CD4-positive, alpha-beta T cell treated with Interferon alpha-2 for 1 hour (primary cell): ENCODE data around the gene GLIS2.

Source experiments
- DNase-seq, 2 donors: peaks; one replicate each; pipeline ENCODE4 v3.0.0-alpha.2; 2020 to 2022

GLIS2 gene

DNA sequence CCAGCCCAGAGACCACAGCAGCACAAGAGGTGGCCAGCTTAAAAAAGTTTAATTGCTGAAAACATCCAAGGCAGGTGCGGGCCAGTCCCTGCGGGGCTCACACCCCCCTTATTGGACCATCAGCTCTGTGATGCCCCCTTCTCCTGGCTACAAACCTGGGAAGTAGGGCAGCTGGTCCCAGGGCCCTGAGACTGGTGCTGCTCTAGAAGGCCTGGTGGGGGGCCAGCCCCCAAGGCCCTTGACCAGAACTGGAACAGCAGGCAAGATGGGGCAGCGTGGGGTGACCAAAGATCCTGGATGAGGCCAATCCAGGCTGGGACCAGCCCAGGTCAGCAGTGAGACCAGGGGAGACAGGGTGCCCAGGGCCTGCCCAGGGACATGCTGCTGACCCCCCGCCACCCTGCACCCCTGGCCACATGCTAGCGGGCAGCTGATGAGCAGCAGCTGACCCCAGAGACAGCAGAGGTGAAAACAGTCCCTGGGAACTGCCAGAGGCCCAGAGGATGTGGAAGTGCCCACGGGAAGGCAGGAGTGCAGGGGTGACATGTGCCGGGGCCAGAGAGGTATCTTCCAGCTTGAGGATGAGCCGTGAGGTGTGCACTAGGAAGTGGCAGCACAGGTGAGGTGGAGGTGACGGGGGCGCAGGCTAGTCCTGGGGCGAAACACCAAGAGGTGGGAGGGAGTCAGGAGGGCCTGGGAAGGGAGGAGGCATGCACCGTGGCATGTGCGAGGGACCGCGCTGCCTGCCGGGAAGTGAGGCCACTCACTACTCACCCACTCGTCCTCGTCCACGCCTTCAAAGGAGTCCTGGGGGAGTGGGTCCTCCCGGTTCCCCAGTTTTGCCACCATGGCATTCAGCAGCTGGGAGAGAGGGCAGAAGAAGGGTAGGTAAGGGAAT is 38.9 kb downstream of the GLIS2 start:
- DNase-seq, result no peak

DNA sequence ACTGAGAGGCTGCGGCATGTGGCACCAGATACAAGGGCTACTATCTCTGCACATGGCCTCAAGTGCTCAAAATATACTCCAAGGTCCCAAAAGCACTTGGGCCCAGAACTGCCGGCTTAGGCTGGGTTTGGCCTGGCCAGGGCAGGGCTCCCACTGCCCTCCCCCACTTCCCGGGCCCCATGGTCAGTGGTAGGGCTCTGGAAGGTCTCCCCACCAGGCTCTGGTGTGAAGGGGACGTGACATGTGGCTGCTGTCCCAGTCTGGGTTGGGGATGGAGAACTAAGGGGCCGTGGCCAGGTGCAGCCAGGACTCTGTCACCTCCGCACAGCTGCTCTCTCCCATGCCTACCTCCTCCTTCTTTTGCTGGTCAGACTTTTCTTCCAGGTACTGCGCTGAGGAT is 41.0 kb downstream of the GLIS2 start:
- DNase-seq, result no peak

DNA sequence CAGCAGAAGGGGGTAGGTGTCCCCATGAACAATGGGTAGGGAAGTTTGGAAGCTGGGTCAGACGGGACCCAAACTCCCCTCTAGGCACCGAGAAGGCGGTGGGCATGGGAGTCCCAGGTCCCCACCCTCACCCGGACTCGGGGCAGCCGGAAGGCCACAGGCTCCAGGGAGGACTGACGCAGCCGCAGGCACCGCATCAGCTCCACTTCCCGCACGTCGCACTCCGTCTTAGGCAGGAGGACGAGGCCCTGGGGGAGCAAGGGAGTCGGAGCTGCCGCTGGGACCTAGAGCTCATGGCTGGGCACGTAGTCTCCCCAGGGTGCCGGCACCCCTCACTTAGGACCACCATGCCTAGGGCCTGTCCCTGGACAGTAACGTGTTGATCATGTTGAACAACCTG is 42.4 kb downstream of the GLIS2 start:
- no peak for DNase-seq

DNA sequence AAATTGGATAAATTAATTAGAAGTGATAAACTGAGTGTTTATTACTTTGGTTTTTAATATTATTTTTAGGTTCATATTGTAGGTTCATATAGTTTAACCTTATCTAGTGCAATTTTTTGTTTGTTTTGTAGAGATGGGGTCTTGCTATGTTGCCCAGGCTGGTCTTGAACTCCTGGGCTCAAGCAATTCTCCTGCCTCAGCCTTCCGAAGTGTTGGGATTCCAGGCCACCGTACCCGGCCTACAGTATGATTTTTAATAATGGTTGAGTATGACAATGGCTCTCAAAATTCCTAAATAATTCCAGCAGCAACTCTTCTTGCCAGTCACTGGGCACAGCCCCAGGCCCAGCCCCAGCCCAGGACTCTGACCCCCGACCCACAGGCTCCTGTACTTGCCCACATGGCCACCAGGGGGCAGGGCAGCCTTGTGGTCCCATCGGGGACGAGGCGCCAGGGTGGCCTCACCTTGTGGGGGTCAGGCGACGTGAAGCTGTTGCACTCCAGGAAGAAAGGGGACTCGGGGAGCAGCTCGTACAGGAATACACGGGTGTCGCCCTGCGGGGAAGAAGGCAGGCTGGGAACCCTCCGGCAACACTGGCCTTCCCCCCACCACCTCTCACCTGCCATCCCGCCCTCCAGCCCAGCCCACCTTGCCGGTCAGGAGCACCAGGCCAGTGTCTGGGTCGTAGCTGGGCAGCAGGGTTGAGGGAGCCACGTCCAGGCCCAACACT is 43.1 kb downstream of the GLIS2 start:
- DNase-seq, result peak; percentile 51 to 71

DNA sequence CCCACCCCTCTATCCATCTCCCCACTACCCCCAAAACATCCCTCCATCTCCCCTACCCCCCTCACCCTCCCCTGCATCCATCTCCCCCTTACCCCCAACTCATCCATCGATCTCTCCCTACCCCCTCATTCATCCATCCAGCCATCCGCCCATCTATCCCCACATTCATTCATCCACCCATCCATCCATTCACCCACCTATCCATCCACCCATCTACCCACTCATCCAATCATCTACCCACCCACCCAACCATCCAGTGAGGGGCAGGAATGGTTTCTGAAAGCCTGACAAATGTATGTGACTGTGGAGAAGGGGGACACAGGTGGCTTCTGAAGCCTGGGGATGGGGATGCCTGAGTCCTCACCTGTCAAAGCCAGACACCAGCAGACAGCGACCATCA is 44.0 kb downstream of the GLIS2 start:
- DNase-seq, result no peak

DNA sequence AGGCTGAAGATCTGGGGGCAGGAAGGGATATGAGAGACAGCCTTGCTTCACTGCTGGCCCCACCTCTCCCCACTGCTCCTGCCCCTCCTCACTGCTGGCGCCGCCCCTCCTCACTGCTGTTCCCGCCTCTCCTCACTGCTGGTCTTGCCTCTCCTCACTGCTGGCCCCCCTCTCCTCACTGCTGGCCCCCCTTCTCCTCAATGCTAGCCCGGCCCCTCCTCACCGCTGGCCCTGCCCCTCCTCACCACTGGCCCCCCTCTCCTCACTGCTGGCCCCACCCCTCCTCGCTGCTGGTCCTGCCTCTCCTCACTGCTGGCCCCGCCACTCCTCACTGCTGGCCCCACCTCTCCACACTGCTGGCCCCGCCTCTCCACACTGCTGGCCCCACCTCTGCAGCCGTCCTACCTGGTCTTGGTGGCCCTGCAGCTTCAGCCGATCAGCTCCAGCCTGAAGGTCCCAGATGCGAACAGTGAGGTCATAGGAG is 44.7 kb downstream of the GLIS2 start:
- DNase-seq, result no peak

DNA sequence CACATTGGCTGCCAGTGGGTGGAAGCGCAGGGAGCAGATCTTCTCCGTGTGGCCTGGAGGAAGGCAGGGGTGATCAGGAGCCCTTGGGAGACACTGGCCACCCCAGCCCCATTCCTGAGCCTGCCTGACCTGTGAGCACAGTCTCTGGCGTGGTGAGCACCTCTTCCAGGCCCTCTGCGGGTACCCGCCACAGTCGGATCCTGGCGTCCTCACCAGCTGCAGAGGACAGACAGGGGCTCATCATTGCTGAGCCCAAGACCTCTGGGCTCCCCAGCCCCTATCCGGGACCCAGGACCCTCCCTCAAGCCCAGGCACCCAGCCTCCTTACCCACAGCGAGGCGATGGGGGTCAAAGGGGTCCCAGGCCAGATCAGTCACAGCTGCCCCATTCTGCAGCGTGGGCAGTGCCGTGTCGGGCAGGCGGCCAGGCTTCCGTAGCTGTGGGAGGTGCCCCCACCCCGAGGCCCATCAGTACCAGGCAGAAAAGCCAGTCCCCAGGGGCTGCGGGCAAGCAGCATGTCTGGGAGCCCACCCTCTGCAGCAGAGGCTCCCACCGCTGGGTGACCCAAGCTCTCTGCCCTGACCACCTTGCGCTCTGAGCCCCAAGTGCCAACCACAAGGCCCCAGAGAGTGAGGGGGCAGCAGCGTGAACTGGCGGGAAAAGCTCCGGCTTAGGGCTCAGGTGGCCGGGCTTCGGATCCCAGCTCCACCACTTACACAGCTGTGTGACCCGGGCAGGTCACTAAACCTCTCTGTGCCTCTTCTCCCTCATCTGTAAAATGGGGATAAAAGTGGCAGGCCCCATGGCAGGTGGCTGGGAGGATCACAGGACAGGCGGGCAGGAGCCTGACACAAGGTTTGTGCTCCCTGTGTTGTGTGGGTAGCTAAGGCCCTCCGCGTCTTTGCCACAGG is 45.4 kb downstream of the GLIS2 start:
- no peak for DNase-seq

DNA sequence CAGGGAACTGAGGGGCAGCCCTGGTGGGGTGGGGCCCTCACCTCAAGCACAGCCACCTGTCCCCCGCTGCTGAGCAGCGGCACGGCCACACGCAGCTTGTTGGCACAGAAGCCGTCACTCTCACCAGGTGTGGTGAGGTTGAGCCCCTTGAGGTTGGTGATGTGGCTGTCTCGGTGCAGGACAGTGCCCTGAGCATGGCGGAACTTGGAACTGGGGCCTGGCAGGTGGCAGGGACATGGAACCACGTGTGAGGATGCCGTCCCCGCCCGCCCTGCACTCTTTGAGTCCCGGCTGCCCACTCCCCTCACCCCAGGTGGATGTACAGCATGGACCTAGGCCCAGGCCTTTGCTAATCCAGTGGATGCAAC is 46.1 kb downstream of the GLIS2 start:
- DNase-seq, result no peak

DNA sequence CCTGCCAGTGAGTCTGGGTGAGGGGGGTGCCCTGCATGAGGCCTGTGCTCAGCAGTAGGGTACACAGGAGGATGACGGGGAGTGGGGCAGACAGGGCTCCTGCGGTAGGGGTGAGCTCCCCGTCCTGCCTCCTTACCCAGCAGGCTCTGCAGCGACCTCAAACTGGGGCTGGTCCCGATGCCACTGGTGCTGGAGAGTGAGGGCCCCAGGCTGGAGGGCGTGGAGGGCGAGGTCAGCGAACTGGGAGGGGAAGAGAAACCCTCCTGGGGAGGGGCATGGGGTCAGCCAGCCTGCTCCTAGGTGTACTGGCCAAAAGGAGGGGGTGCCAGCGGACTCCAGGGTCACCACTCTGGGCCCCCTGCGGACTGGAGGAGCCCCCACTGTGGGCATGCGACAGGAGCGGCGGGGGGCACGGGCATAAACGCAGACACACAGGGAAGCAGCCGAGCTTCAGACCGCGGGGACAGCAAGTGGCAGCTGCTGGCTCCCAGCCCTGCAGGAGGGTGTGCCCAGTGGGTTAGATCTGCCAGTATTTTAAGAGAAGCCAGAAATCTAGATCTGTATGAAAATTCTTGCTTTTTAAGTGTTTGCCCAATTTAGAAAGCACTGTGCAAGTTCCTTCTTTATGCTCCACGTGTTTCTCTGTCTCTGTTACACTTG is 46.7 kb downstream of the GLIS2 start:
- no peak for DNase-seq

DNA sequence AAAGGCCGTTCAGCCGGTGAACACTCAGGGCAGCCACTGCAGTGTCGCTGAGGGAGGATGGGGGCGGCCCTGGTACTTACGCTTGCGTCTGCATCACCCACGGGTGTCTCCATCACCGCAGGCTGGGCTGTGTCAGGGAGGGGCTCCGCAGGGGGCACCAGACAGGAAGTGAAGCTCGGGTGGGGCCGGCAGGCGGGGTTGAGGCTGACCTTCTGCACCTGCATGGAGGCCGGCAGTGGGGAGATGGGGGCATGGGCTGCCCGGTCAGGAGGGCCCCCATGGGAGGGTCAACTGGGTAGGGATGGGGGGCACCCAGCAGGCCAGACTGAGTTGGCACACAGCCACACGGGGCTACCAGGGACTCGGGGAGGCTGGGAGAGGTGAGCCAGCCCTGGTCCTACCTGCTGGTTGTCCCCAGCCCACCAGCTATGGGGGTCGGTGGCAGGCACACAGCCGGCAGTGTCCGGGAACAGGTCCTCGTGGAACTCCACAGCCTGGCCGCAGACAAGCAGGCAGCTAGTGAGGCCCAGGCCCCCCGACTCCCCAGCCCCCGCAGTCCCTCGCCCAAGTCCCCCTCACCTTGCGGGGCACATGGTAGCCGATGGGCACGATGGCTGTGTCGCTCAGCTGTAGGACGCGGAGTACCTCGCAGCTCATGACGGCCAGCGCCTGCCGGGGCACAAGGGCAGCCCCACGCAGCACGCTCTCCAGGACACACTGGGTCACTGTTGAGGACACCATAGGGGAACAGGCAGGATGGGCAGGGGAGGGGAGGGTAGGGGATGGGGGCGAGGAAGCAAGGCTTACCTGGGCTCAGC is 48.5 kb downstream of the GLIS2 start:
- DNase-seq, result no peak

DNA sequence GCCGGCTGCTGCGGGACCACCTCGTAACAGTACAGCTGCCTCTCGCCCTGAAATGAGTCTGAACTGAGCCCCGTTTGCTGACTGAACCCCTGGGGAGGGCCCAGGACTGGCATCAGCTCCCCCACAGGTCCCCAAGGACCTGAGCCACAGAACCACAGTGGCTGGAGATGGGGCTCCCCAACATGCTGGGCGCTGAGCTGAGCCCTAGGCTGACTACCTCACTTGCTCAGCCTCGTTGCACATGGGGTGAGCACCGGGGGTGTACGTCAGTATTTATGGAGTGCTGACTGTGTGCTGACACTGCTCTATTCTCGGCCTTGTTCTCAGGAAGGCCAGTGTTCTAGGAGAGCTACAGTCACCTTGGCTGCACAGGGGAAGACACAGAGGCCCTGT is 49.1 kb downstream of the GLIS2 start:
- DNase-seq, result peak in 1 of 2 donors; percentile 39

DNA sequence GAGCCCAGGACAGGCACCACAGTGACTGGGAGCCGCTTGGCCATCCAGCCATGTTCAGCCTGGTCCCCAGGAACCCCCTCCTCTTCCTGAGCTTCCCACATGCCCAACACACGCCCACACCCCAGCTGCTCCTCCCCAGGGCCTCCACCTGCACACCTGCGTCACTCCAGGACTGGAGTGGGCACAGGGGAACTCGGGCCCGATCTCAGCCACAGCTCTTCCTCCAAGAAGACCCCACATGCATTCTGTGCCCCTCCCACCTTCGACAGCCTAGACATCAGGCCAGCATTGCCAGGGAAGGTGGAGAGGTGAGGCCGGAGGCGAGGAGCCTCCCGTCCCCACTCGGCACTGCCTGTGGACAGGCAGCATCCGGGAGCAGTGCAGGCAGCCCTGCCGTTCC is 49.7 kb downstream of the GLIS2 start:
- DNase-seq, result no peak

DNA sequence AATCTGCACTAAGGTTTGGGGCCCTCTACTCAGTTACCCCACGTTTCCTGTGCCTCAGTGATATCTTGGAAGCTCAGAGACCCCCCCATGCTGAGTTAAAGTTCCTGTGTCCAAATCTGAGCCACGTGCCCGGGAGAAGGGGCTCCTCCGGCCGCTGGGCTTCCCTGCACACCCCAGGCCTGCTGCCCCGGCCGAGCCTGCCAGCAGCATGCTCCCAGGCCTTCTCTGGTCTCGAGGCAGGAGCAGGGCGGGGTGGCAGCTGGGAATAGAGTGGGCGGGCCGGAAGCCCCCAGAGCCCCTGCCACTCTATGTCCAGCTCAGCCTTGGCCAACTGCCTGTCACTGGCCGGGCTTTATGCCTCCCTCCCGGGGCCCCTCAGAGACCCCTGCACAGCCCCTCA is 50.1 kb downstream of the GLIS2 start:
- DNase-seq, result no peak

DNA sequence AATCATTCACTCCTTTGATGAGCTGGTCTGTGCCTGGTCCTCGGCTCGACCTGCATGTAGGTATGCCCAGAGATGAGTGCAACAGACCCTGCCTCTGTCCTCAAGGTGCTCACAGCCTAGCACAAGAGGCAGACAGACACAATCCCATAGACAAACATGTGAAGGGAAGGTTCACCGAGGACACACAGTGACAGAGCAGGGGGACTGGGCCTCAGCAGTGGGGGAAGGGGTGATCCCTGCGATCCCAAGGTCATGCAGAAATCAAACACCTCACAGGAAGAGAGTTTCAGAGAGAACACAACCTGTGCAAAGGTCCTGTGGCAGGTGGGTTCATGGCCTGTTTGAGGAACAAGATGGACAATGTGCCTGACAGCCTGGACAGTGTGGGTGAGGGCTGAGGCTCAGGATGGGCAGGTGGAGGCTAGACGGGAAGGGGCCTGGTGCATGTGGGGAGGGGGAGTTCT is 51.6 kb downstream of the GLIS2 start:
- no peak for DNase-seq

DNA sequence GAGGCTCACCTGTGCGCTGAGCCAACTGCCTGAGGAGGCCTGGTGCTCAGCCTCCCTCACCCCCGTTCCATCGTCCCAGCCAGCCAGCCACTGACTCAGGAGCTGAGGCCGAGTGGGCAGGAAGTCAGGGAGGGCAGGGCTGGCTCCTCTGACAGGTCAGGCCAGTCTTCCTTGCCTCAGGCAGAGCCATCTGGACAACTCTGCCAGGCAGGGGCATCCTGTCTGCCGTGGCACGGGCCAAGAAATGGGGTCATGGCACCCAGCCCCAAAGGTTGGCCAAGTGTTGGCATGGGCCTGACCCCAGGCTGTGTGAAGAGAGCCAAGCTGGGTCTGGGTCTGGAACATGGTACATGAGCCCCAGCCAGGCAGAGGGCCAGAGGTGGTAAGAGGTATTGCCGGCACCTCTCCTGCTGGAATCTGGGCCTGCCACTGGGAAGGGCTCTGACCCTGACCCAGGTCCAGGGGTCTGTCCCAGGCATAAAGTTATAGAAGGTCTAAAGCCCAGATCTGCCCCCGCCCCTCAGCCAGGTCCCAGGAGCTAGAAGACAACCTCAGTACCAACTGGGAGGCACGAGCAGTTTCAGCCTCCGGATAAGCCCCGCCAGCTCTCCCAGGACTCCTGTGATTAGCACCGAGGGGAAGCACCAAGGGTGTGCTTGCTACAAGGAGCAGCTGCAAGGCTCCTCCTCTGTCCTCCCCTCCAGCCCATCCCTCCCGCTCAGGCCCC is 53.3 kb downstream of the GLIS2 start:
- no peak for DNase-seq

DNA sequence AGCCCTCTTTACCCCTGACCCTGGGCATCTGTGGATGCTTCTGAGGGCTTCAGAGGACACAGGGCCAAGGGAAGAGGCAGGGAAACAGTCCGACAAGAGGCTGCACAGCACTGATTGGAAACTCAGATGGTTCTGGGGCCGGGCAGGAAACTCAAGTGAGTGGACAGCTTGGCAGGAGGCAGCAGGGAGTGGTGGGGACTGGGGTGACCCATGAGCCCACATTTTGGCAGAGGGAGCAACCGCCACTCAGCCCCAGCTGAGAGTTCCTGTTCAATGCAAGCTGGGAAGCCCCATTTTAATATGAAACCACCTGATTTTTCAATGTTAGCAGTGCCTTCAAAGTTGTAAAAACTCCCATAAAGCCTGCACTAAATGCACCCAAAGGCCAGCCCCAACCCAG is 54.3 kb downstream of the GLIS2 start:
- no peak for DNase-seq

DNA sequence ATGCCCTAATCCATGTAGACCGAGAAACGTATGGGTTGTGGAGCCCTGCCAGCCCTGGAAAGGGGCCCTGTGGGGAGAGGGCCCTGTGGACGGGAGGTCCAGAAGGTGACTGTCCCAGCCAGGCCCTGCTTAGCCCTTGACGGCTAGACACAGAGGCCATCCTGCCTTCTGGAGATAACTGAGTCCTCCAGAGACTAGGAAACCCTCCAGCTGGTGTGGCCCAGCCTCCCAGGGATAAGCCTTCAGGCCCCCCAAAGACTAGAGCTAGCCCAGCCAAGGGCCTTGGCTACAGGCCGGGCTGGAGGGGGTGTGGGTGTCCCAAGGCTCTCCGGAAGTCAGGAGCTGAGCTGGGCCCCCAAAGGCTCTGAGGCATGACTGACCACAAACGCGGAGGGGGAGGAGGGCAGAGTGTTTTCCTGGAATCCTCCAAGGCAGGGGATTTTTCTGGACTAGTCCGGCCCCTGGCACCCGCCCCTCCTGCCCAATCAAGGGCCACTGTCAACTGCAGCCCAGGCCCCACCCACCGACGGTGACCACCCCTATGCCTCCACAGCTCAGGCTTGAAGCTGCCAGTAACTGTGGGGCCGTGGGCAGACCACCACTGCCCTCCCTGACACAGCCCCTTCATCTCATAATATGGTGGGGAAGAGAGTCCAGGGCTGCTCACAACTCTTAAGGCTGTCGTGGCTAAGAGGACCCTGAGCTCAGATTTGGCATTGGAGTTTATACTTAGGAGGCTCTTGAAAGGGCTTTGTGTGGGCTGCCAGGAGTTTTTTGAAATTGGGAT is 54.9 kb downstream of the GLIS2 start:
- no peak for DNase-seq

DNA sequence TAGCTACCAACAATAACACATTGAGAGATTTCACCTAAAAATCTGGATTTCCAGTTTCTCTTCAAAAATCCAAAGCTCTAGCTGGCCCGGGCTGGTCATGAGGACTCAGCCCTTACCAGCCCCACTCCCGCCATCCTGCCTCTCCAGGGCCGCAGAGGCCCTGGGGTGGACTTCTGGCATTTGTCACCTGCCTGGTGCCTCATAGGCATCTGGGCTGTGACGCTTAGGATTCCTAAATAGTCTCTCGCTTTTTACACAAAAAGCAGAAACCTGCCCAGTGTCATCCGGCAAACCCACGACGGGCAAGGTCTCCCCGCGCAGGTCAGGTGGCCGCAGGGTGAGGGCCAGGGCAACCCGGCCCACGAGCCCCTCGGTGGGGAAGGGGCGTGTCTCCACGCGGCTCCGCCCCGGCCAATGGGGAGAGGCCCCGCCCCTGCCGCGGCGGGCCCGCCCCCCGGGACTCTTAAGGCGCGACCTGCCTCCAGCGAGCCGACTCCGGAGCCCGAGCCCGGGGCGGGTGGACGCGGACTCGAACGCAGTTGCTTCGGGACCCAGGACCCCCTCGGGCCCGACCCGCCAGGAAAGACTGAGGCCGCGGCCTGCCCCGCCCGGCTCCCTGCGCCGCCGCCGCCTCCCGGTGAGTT is 55.6 kb downstream of the GLIS2 start, which contains the start of gene VASN:
TSS of gene VASN (plus strand) at position 492 of the 644 bp plus-strand sequence. CDS start 9,030 bp downstream, outside the sequence.
- peak; percentile 67 to 76 for DNase-seq

DNA sequence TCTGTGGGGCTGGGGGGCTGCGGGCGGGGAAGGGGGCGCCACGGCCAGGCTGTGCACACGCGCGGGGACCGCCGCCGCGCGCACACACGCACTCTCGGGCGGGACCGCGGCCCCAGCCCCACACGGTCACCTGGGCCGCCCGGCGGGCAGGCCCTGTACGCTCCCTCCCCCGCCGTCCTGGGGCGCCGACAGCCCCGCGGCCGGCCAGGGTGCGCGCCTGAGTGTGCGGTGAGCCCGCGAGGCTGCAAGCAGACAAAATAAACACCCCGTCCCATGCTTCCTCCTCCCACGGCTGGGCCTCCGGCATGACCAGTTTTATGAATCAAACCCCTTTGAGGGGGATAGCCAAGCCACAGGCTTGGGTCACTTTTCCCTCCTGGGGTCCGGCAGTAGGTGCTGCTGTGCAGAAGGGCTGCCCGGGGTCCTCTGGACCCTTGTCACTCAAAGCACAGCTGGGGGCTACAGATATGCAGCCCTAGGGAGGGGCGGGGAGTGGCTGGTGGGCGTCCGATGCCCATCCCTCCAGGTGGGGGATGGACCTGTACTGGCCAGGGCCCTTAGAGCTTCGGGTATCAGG is 56.2 kb downstream of the GLIS2 start:
- no peak for DNase-seq
